Left ventricle myocardium inferior (tissue), 1 donor: ENCODE results near the gene UGT8. TPM values are rescaled to one million over a fixed set of nuclear protein-coding genes. Genes with fewer than 3 reads are reported as not detected.
A peak's percentile ranks its signal among the peaks of the same experiment; 100 is the strongest.

Source experiments
- DNase-seq: peaks from one replicate; pipeline ENCODE4 v3.0.0-alpha.2; 2020
- H3K27ac ChIP-seq: fragments of 200-600 bp; replicated peaks from 2 replicates; pipeline ENCODE4 v1.8.0; 2021
- H3K27me3 ChIP-seq: fragments of 200-600 bp; 2 replicates; pipeline ENCODE4 v1.8.0; 2021; ENCODE audit warnings: low read depth
- H3K36me3 ChIP-seq: fragments of 200-600 bp; 2 replicates; pipeline ENCODE4 v1.8.0; 2021
- H3K4me1 ChIP-seq: fragments of 200-600 bp; 2 replicates; pipeline ENCODE4 v1.8.0; 2021
- H3K4me3 ChIP-seq: fragments of 200-600 bp; 2 replicates; pipeline ENCODE4 v1.8.0; 2021; ENCODE audit warnings: mild to moderate bottlenecking, moderate library complexity
- H3K9me3 ChIP-seq: fragments of 200-600 bp; replicated peaks from 2 replicates; pipeline ENCODE4 v1.8.0; 2021
- intact Hi-C: fragments of 100-400 bp; cut with micrococcal nuclease; formaldehyde crosslinking; loops from one replicate; pipeline ENCODE4 v1.11.0; 2022
- total RNA-seq: library from RNA; stranded (reverse); fragmentation: NEBNext Ultra II Directional; extraction: Animal tissue kit (Norgen Biotek cat#: 25700); gene quantifications from one replicate; pipeline ENCODE4 v1.2.1, GENCODE V29; 2021
- TF ChIP-seq, protein P1 (sequence below): fragments of 200-600 bp; IDR thresholded peaks from 2 replicates; pipeline ENCODE4 v1.8.0; 2021; ENCODE audit warnings: antibody characterized with exemption, mild to moderate bottlenecking, borderline replicate concordance
- donor health status: DM: no; HTN: yes; CAD: no; lungs with severe emphysema.

Gene UGT8
- total RNA-seq, 1 donor from 2014 or later = not detected

DNA sequence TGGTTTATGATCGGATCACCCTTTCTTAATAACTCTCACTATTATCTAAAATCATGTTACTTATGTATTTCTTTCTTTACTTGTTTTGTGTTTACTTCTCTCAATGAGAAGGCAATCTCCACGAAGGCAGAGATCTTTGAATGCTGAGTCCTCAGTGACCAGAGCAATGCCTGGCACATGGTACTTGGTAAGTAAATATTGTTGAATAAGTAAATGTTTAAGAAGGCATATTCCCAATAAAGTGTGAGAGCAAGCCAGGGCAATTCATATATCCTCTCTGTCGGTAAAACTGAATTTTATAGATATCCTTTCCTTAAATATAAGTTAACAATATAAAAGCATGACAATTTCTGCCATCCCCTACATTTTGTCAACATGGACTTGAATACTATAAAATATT is 94.4 kb downstream of the UGT8 start:
- intact Hi-C loops = loop anchor here (10.0 kb wide), 1 partner anchor 308 kb away; no protein-coding TSS in a partner anchor

DNA sequence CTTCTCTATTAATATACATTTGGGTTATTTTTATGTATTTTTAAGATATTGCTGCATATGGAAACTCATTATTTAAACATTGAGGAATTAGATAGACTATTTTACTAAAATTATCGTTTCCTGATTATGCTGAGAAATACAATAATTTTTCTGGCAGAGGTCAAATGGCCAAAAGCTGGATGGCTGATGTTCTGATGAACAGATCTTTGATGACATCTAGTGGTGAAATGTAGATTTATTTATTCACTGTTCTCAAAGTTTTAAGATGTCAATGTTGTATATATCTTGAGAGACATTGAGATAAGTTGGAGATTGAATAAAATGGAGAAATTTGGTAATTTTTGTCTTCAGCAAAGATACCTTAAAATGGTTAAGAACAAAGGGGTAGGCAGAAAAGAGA is 96.2 kb downstream of the UGT8 start:
- Histone ChIP-seq H3K36me3 (no peaks in the 10 kb centered on the region), H3K9me3 (no peaks in the 10 kb centered on the region), H3K4me1 (no peaks in the 10 kb centered on the region), H3K27ac (no peak overlapping the region), H3K4me3 (no peak overlapping the region), H3K27me3 (no peaks in the 10 kb centered on the region)
- DNase-seq = no peak
- TF ChIP-seq, protein P1, sequence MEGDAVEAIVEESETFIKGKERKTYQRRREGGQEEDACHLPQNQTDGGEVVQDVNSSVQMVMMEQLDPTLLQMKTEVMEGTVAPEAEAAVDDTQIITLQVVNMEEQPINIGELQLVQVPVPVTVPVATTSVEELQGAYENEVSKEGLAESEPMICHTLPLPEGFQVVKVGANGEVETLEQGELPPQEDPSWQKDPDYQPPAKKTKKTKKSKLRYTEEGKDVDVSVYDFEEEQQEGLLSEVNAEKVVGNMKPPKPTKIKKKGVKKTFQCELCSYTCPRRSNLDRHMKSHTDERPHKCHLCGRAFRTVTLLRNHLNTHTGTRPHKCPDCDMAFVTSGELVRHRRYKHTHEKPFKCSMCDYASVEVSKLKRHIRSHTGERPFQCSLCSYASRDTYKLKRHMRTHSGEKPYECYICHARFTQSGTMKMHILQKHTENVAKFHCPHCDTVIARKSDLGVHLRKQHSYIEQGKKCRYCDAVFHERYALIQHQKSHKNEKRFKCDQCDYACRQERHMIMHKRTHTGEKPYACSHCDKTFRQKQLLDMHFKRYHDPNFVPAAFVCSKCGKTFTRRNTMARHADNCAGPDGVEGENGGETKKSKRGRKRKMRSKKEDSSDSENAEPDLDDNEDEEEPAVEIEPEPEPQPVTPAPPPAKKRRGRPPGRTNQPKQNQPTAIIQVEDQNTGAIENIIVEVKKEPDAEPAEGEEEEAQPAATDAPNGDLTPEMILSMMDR = peak; percentile 67
- intact Hi-C loops = loop anchor here (10.0 kb wide), 1 partner anchor 310 kb away; no protein-coding TSS in a partner anchor

More for the DNA sequence above, 94.4 kb downstream of the UGT8 start:
- Histone ChIP-seq H3K27me3 (no peaks in the 10 kb centered on the region), H3K27ac (no peak overlapping the region), H3K4me3 (no peak overlapping the region), H3K4me1 (peaks cover 5% of the 10 kb centered on the region), H3K36me3 (no peaks in the 10 kb centered on the region), H3K9me3 (no peaks in the 10 kb centered on the region)
- TF ChIP-seq, protein P1 = no peak
- no peak for DNase-seq

DNA sequence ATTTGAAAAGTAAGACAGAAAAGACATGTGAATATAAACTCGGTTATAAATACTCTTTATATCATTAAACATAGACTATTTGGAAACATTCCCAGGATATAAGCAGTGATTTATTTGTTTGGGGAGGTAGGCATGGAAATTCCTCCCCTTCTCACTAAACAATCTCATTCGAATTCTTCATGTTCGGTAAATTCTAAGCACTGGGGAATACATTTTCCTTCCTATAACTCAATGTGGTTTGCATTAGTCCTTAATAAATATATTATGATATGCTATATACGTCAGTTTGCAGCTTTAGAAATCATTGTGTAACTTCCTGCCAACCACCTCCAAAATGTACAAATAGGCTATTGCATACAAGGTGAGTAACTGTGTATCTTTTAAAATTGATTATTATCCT is 99.6 kb downstream of the UGT8 start:
- Histone ChIP-seq H3K4me1 (no peaks in the 10 kb centered on the region), H3K36me3 (no peaks in the 10 kb centered on the region), H3K9me3 (no peaks in the 10 kb centered on the region), H3K4me3 (no peak overlapping the region), H3K27ac (no peak overlapping the region), H3K27me3 (no peaks in the 10 kb centered on the region)
- DNase-seq = no peak
- TF ChIP-seq, protein P1 = no peak
- intact Hi-C loops = loop anchor here (10.0 kb wide), 1 partner anchor 313 kb away; no protein-coding TSS in a partner anchor

DNA sequence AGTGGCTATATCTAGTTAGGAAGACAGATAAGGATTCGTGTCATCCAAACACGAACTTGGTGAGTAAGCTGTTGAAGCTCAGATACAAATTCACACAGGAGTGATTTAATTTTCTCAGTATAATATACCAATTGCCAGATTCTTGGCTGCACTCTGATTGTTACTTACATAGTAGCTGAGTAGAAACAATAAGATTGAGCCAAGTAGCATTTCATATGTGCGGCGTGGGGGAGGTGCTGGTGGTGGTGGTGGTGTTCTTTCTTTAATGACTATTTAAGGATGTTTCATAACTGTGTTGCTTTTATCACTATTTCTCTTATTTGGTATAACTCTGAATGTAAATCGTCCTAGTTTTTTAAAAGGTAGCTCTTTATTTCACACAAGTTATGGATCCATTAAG is 102.9 kb downstream of the UGT8 start:
- no peak for DNase-seq
- Histone ChIP-seq H3K36me3 (no peaks in the 10 kb centered on the region), H3K4me1 (no peaks in the 10 kb centered on the region), H3K27me3 (no peaks in the 10 kb centered on the region), H3K9me3 (no peaks in the 10 kb centered on the region), H3K27ac (no peak overlapping the region), H3K4me3 (no peak overlapping the region)
- TF ChIP-seq, protein P1 = no peak
- intact Hi-C loops = no loop called here

DNA sequence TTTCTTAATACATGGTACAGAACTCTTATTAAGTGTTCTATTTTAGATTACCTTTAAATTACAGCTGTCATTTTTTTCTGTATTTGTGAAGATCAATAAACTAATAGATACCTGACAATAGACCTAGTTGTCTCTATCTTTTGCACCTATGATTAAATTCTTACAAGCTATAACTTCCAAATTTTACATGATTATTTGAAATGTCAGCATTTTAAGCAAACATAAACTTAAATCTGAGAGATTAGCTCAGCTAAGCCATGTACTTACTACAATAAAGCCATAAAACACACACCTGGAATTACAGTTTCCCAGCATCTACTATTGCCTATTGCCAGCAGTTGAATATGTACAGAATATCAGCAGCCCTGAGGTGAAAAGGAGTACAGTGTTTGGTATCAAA is 118.8 kb downstream of the UGT8 start:
- Histone ChIP-seq H3K27ac (no peak overlapping the region), H3K36me3 (no peaks in the 10 kb centered on the region), H3K27me3 (no peaks in the 10 kb centered on the region), H3K9me3 (no peaks in the 10 kb centered on the region), H3K4me3 (no peak overlapping the region), H3K4me1 (no peaks in the 10 kb centered on the region)
- TF ChIP-seq, protein P1 = no peak
- intact Hi-C loops = no loop called here
- DNase-seq = no peak
